ENCODE measurements around the gene DHX35.

DHX35 gene

DNA sequence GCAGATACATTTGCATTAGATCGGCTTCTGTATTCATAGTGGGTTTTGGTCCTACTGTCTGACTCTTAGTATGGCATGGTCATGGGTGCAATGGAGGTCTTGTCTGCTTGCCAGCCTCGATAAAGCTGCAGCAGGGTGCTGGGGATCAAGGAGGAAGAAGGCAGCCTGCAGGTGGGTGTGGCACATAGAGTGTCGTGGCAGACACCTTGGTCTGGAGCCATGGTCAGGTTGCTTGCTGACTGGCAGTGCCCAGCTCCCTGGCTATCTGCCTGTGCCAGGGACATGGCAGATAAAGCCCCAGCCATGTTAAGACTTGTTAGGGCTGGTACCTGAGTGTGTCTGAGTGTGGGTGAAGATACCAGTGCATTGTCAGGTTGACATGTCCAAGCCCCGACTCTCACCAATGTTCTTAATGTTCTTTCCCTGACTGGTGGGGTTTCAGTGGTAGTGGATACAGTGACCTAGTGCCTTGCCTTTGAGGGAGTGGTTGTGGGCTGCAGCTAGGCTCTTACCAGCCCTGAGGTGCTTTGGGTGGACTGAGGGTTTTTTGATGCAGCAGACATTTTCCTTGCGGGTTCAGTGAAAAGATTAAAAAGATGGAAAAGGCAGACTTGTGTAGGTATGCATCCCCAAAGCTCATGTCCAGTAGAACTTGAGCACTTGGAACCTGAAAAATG lies 34.1 kb upstream of the DHX35 start:
- Histone ChIP-seq H3K27me3 (ENCODE audit: control insufficient read depth, insufficient read depth, low read length) (no peaks in the 10 kb centered on the region), H3K9me3 (ENCODE audit: control insufficient read depth, low read depth, low read length) (no peaks in the 10 kb centered on the region), H3K4me1 (ENCODE audit: control insufficient read depth, low read depth, low read length) (peaks cover 7% of the 10 kb centered on the region), H3K36me3 (ENCODE audit: control insufficient read depth, low read depth, low read length) (peaks cover 5% of the 10 kb centered on the region), H3K9ac (ENCODE audit: low read length) (no peak overlapping the region), H3K27ac (ENCODE audit: low read length) (no peak overlapping the region), H3K4me3 (ENCODE audit: low read length) (peak overlapping the region; percentile 67)

DNA sequence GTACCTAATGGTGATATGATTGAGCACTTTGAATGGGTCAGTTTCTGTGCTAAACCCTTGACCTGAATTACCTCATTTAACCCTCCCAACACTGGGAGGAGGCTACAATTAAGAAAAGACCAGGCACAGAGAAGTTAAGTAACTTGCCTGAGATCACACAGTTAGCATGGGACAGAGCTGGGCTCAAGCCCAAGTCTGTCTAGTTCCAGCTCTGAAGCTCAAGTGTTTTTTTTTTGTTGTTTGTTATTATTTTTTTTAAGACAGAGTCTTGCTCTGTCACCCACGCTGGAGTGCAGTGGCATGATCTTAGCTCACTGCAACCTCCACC lies 31.9 kb upstream of the DHX35 start:
- H3K9me3 ChIP-seq (ENCODE audit: control insufficient read depth, low read depth, low read length): no peaks in the 10 kb centered on the region
- no peaks in the 10 kb centered on the region for H3K27me3 ChIP-seq (ENCODE audit: control insufficient read depth, insufficient read depth, low read length)
- peaks cover 7% of the 10 kb centered on the region for H3K4me1 ChIP-seq (ENCODE audit: control insufficient read depth, low read depth, low read length)
- H3K27ac ChIP-seq (ENCODE audit: low read length): no peak overlapping the region
- no peak overlapping the region for H3K9ac ChIP-seq (ENCODE audit: low read length)
- H3K36me3 ChIP-seq (ENCODE audit: control insufficient read depth, low read depth, low read length): peaks cover 8% of the 10 kb centered on the region
- peak overlapping the region; percentile 4 for H3K4me3 ChIP-seq (ENCODE audit: low read length)

DNA sequence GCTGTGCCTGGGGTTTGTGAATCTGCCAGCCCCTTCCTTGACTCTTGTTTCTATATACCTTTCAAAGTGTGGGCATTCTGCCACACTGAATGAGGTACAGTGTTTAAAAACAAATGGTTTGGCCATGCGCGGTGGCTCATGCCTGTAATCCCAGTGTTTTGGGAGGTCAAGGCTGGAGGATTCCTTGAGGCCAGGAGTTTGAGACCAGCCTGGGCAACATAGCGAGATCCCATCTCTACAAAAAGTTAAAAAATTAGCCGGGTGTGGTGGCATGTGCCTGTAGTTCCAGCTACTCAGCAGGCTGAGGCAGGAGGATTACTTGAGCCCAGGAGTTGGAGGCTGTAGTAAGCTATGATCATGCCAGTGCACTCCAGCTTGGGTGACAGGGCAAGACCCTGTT lies 30.2 kb upstream of the DHX35 start:
- Histone ChIP-seq H3K27ac (ENCODE audit: low read length) (no peak overlapping the region), H3K9ac (ENCODE audit: low read length) (no peak overlapping the region), H3K36me3 (ENCODE audit: control insufficient read depth, low read depth, low read length) (peaks cover 8% of the 10 kb centered on the region), H3K27me3 (ENCODE audit: control insufficient read depth, insufficient read depth, low read length) (no peaks in the 10 kb centered on the region), H3K4me1 (ENCODE audit: control insufficient read depth, low read depth, low read length) (peaks cover 7% of the 10 kb centered on the region), H3K4me3 (ENCODE audit: low read length) (no peak overlapping the region), H3K9me3 (ENCODE audit: control insufficient read depth, low read depth, low read length) (no peaks in the 10 kb centered on the region)

DNA sequence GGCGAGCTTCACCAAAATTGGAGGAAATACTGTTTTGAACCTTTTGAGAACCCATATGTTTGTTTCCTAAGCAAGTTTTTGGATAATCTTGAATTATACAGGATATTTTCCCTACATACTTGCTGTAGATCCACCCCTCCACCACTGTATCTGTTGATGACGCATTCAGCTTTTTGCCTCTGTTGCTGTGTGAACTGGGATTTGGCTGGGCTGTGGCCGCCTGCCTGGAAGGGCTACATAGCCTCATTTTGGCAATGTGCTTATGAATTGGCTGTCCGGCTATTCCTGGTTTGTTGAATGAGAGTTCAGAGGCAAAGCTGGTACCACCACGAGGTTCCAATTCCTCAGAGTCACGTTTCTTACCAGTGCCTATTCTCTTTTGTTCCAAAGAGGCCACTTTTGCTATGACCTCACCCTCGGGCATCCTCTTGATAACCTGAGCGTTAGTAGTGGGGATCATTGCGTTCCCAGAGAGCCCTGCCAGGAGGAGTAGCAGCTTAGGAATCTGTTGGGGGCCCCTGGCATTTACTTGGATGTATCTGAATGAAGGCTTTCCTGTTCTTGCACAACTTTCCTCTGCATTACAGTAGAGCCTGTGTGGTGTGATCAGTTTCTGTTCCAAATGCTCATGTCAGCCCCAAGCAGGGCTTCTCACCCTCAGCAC lies 29.6 kb upstream of the DHX35 start:
- Histone ChIP-seq H3K4me3 (ENCODE audit: low read length) (no peak overlapping the region), H3K36me3 (ENCODE audit: control insufficient read depth, low read depth, low read length) (peaks cover 8% of the 10 kb centered on the region), H3K27ac (ENCODE audit: low read length) (no peak overlapping the region), H3K4me1 (ENCODE audit: control insufficient read depth, low read depth, low read length) (peaks cover 7% of the 10 kb centered on the region), H3K9me3 (ENCODE audit: control insufficient read depth, low read depth, low read length) (no peaks in the 10 kb centered on the region), H3K27me3 (ENCODE audit: control insufficient read depth, insufficient read depth, low read length) (no peaks in the 10 kb centered on the region), H3K9ac (ENCODE audit: low read length) (no peak overlapping the region)

DNA sequence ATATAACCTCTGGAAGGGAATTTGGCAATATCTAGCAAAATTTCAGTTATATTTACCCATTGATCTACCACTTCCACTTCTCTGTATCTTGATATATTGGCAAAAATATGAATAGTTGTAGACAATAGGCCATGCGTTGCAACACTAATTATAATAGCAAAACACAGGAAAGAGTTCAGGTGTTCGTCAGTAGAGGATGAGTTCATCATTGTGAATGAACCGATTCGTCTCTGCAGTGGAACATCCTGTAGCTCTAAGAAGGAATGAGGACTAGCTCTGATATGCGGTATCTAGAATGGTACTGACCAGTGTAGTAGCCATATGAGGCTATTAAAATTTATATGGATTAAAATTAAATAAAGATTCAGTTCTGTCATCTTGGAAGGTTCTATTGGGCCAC lies 27.6 kb upstream of the DHX35 start:
- Histone ChIP-seq H3K27ac (ENCODE audit: low read length) (no peak overlapping the region), H3K9ac (ENCODE audit: low read length) (no peak overlapping the region), H3K4me1 (ENCODE audit: control insufficient read depth, low read depth, low read length) (no peaks in the 10 kb centered on the region), H3K36me3 (ENCODE audit: control insufficient read depth, low read depth, low read length) (peaks cover 21% of the 10 kb centered on the region), H3K4me3 (ENCODE audit: low read length) (no peak overlapping the region), H3K9me3 (ENCODE audit: control insufficient read depth, low read depth, low read length) (no peaks in the 10 kb centered on the region), H3K27me3 (ENCODE audit: control insufficient read depth, insufficient read depth, low read length) (no peaks in the 10 kb centered on the region)

DNA sequence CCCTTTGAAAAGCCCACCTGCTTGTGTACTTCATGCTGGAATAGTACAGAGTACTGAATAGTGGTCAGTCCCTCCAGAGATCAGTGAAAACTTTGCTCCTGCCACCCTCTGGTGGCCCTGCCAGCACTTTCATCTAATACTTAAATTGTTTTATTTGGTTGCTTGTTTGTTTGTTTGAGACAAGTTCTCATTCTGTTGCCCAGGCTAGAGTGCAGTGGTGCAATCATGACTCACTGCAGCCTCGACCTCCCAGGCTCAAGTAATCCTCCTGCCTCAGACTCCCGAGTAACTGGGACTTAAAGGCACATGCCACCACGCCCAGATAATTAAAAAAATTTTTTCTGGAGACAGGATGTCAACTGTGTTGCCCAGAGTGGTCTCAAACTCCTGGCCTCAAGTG lies 26.9 kb upstream of the DHX35 start:
- Histone ChIP-seq H3K9me3 (ENCODE audit: control insufficient read depth, low read depth, low read length) (no peaks in the 10 kb centered on the region), H3K4me1 (ENCODE audit: control insufficient read depth, low read depth, low read length) (no peaks in the 10 kb centered on the region), H3K36me3 (ENCODE audit: control insufficient read depth, low read depth, low read length) (peaks cover 20% of the 10 kb centered on the region), H3K4me3 (ENCODE audit: low read length) (no peak overlapping the region), H3K9ac (ENCODE audit: low read length) (no peak overlapping the region), H3K27ac (ENCODE audit: low read length) (no peak overlapping the region), H3K27me3 (ENCODE audit: control insufficient read depth, insufficient read depth, low read length) (no peaks in the 10 kb centered on the region)

DNA sequence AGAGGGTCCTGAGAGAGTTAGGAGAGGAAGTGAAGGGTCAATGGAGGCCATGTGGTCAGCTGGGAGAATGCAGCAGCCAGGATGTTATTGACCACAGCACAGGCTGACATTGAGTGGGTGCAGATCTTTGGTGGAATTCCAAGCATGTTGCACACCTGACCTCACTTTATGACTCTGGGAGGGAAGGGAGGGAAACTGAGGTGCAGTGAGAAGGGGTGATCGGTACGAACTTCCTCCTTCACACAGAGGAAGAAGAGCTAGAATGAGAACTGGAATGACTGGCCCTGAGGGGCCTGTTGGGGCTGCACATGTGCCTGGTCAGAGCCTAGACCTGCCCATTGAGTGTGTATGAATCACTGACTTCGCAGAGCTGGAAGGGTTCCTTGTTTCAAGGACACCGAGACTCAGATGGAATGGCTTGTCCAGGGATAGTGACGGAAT lies 26.2 kb upstream of the DHX35 start:
- H3K9me3 ChIP-seq (ENCODE audit: control insufficient read depth, low read depth, low read length): no peaks in the 10 kb centered on the region
- no peak overlapping the region for H3K4me3 ChIP-seq (ENCODE audit: low read length)
- H3K27me3 ChIP-seq (ENCODE audit: control insufficient read depth, insufficient read depth, low read length): no peaks in the 10 kb centered on the region
- peaks cover 20% of the 10 kb centered on the region for H3K36me3 ChIP-seq (ENCODE audit: control insufficient read depth, low read depth, low read length)
- H3K4me1 ChIP-seq (ENCODE audit: control insufficient read depth, low read depth, low read length): no peaks in the 10 kb centered on the region
- H3K9ac ChIP-seq (ENCODE audit: low read length): no peak overlapping the region
- H3K27ac ChIP-seq (ENCODE audit: low read length): no peak overlapping the region

DNA sequence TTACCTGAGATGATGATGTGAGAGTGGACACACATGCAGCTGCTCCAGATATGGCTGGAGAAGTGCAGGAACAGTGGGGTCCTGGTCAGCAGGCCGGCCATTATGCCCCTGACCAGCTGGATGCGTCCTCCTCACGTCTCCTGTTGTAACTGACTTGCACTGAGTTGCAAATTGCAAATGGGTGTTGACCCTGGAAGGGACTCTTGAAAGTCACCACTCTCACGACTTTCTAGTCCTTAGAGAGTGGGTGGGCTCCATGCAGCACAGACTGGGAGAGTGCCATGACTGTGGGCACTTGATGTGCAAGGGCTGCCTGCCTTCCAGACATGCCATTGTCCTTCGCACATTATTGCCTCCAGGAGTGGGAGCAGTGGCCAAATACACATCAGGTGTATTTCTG lies 25.1 kb upstream of the DHX35 start:
- Histone ChIP-seq H3K4me3 (ENCODE audit: low read length) (no peak overlapping the region), H3K4me1 (ENCODE audit: control insufficient read depth, low read depth, low read length) (no peaks in the 10 kb centered on the region), H3K27me3 (ENCODE audit: control insufficient read depth, insufficient read depth, low read length) (no peaks in the 10 kb centered on the region), H3K36me3 (ENCODE audit: control insufficient read depth, low read depth, low read length) (peaks cover 26% of the 10 kb centered on the region), H3K27ac (ENCODE audit: low read length) (no peak overlapping the region), H3K9ac (ENCODE audit: low read length) (no peak overlapping the region), H3K9me3 (ENCODE audit: control insufficient read depth, low read depth, low read length) (no peaks in the 10 kb centered on the region)

DNA sequence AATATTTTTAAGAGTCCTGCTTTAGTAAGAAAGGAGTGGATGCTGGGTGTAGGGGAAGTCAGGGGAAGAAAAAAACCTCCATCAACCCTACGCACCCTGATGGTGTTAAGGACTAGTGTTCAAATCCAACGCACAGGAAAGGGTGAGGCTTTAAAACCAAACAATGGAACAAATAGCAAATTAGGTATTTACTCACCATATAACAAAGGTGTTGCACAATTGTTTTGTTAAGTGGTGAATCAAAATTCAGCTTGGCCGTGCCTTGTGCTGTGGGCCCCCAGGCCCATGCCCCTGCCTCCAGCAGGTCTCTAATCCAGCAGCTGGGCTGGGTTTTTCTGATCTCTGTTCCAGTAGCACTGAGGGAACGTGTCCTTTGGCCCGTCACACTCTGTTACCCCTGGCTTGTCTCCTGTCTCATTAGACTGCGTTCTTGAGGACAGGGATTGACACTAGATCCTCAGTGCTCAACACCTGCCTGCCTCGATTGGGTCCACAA lies 24.1 kb upstream of the DHX35 start:
- H3K36me3 ChIP-seq (ENCODE audit: control insufficient read depth, low read depth, low read length): peaks cover 36% of the 10 kb centered on the region
- no peak overlapping the region for H3K27ac ChIP-seq (ENCODE audit: low read length)
- no peak overlapping the region for H3K9ac ChIP-seq (ENCODE audit: low read length)
- H3K4me3 ChIP-seq (ENCODE audit: low read length): no peak overlapping the region
- no peaks in the 10 kb centered on the region for H3K9me3 ChIP-seq (ENCODE audit: control insufficient read depth, low read depth, low read length)
- no peaks in the 10 kb centered on the region for H3K4me1 ChIP-seq (ENCODE audit: control insufficient read depth, low read depth, low read length)
- H3K27me3 ChIP-seq (ENCODE audit: control insufficient read depth, insufficient read depth, low read length): no peaks in the 10 kb centered on the region

DNA sequence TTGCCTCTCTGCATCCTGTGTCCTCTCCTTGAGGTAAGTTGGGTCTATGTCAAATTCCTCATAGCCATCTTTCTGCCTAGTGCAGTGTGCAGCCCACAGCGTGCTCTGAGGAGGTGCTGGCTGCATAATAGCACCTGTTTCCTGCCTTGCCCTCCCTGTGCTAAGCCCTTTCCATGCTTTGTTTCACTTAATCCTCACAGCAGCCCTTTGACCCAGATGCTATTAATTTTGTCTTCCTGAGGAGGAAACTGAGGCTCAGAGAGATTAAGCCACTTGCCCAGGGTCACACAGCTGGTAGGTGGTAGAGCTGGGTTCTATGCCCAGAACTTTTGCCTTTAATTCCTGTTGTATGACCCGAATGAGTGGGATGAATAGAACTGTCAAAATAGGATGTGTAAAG lies 22.5 kb upstream of the DHX35 start:
- H3K4me1 ChIP-seq (ENCODE audit: control insufficient read depth, low read depth, low read length): no peaks in the 10 kb centered on the region
- no peak overlapping the region for H3K4me3 ChIP-seq (ENCODE audit: low read length)
- peaks cover 47% of the 10 kb centered on the region for H3K36me3 ChIP-seq (ENCODE audit: control insufficient read depth, low read depth, low read length)
- no peaks in the 10 kb centered on the region for H3K27me3 ChIP-seq (ENCODE audit: control insufficient read depth, insufficient read depth, low read length)
- H3K27ac ChIP-seq (ENCODE audit: low read length): no peak overlapping the region
- H3K9ac ChIP-seq (ENCODE audit: low read length): no peak overlapping the region
- no peaks in the 10 kb centered on the region for H3K9me3 ChIP-seq (ENCODE audit: control insufficient read depth, low read depth, low read length)

DNA sequence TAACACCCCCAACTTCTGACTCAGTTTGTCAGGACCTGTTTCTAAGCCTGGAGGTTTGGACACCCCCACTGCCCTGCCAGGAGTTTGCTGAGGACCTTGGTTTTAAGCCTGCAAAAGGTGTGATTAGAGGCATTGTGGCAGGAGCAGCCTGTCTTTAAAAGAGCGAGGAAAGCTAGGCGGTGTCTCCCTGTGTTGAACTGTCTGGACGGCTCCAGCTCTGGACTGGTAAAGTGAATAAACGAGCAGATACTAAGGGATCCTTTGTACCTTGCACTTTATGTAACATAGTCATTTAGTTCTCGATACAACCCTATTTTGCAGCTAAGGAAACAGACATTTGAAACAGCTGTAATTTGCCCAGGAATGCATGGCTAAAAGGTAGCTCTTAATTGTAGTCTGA lies 21.5 kb upstream of the DHX35 start:
- H3K9me3 ChIP-seq (ENCODE audit: control insufficient read depth, low read depth, low read length): no peaks in the 10 kb centered on the region
- no peak overlapping the region for H3K4me3 ChIP-seq (ENCODE audit: low read length)
- no peak overlapping the region for H3K27ac ChIP-seq (ENCODE audit: low read length)
- H3K27me3 ChIP-seq (ENCODE audit: control insufficient read depth, insufficient read depth, low read length): no peaks in the 10 kb centered on the region
- no peaks in the 10 kb centered on the region for H3K4me1 ChIP-seq (ENCODE audit: control insufficient read depth, low read depth, low read length)
- no peak overlapping the region for H3K9ac ChIP-seq (ENCODE audit: low read length)
- peaks cover 50% of the 10 kb centered on the region for H3K36me3 ChIP-seq (ENCODE audit: control insufficient read depth, low read depth, low read length)

Data from iPS-18a (cell line).